Posterior vena cava (tissue), 2 donors: ENCODE measurements around the gene PRR36. TPM values are rescaled to one million over a fixed set of nuclear protein-coding genes. Genes with fewer than 3 reads are reported as not detected.
A peak's percentile ranks its signal among the peaks of the same experiment; 100 is the strongest.
"Not testable (repeated sequence)": the region's sequence is repeated elsewhere in the genome, so short reads cannot be mapped to it uniquely, and the experiment has no call there.

Experiments used
- DNase-seq: peaks from one replicate; pipeline ENCODE4 v3.0.0-alpha.2; 2020; ENCODE audit warnings: low spot score
- intact Hi-C, 2 donors: fragments of 100-400 bp; cut with DNase I; formaldehyde crosslinking; loops; one replicate each; pipeline versions ENCODE4 v1.14.1 to v1.14.2; 2022 to 2023
- long read RNA-seq, 2 donors: library from polyadenylated mRNA; unstranded; transcript quantifications; one replicate each; pipeline ENCODE4 v2.0.0, GENCODE V29; 2020 to 2021
- total RNA-seq, 2 donors: library from RNA; stranded (reverse); fragmentation: NEBNext Ultra II Directional; extraction: Animal tissue kit (Norgen Biotek cat#: 25700); gene quantifications; one replicate each; pipeline ENCODE4 v1.2.1, GENCODE V29; 2021
- donor health status: DM: yes; HTN: yes; CAD: no.
- donor health status: DM: yes; HTN: yes; CAD: no.

PRR36 gene
- under 1 TPM; 0.09 to 0.14 TPM for total RNA-seq
- long read RNA-seq, donor 1, result 0 reads
- long read RNA-seq, donor 2, result 0 reads

GRCh38 chr19:7874076-7874896 is at the start of gene PRR36:
PRR36 (minus strand) TSS chr19:7874390; CDS start chr19:7873689, 701 bp downstream.
- intact Hi-C loops, result loop anchor here in 1 of 2 donors (1.0 kb wide), 1 partner anchor 44 kb away; the partner anchor contains the start of gene EVI5L
- DNase-seq, result no peak

GRCh38 chr19:7923295-7924191 is 49.4 kb upstream of the PRR36 start:
- DNase-seq, result no peak
- intact Hi-C loops, result no loop called here

- intact Hi-C loops, result no loop called here
- DNase-seq, result no peak
These were observed 48.6 kb upstream of the PRR36 start for GRCh38 chr19:7922836-7923195.

GRCh38 chr19:7921967-7922835 is 48.0 kb upstream of the PRR36 start:
- DNase-seq, result no peak
- intact Hi-C loops, result no loop called here

- intact Hi-C loops, result no loop called here
- no peak for DNase-seq
These were observed 47.2 kb upstream of the PRR36 start for GRCh38 chr19:7921302-7921966.

- intact Hi-C loops, result no loop called here
- peak; percentile 100 for DNase-seq
These were observed 46.5 kb upstream of the PRR36 start for GRCh38 chr19:7920519-7921301.

- intact Hi-C loops, result no loop called here
- peak; percentile 99 for DNase-seq
These were observed 45.7 kb upstream of the PRR36 start, which contains the start of gene SNAPC2 for GRCh38 chr19:7919610-7920518. SNAPC2 (plus strand) TSS chr19:7920338; CDS start chr19:7920367, 29 bp downstream.

- intact Hi-C loops, result no loop called here
- DNase-seq, result no peak
These were observed 44.6 kb upstream of the PRR36 start for GRCh38 chr19:7918615-7919421.

GRCh38 chr19:7918062-7918614 is 43.9 kb upstream of the PRR36 start:
- intact Hi-C loops, DNase-seq: not testable (repeated sequence)

GRCh38 chr19:7917267-7918061 is 43.3 kb upstream of the PRR36 start:
- DNase-seq, result no peak
- intact Hi-C loops, result no loop called here

GRCh38 chr19:7916955-7917266 is 42.7 kb upstream of the PRR36 start:
- DNase-seq, result no peak
- intact Hi-C loops, result no loop called here

- no peak for DNase-seq
- intact Hi-C loops, result no loop called here
These were observed 42.1 kb upstream of the PRR36 start for GRCh38 chr19:7916103-7916954.

GRCh38 chr19:7915250-7916102 is 41.3 kb upstream of the PRR36 start:
- intact Hi-C loops, result no loop called here
- no peak for DNase-seq
